ENCODE measurements around the gene FBXL22. TPM values are rescaled to one million over a fixed set of nuclear protein-coding genes. Genes with fewer than 3 reads are reported as not detected.

The FBXL22 gene
- total and polyA plus RNA-seq, 12 donors: 0.22 to 5.9 (median 0.78) TPM; not detected in 1

GRCh38 chr15:63633312-63633711 lies 36.1 kb downstream of the FBXL22 start:
- no peaks in the 10 kb centered on the region for H3K27me3 ChIP-seq
- 88 to 92% (median 89%) methylated on average over 2 of the region's 2 CpGs for WGBS, 4 donors
- no peak overlapping the region for H3K27ac ChIP-seq
- DNase-seq: no peak
- TF ChIP-seq POLR2A (IDR thresholded peaks at IDR 0.05) (no peak), CTCF (IDR thresholded peaks at IDR 0.05) (no peak)
- no peaks in the 10 kb centered on the region for H3K9me3 ChIP-seq (replicated peaks in 1 of 3)
- intact Hi-C loops (cut with DNase I): no loop called here
- no peaks in the 10 kb centered on the region for H3K4me1 ChIP-seq (replicated peaks in 1 of 2)
- peaks cover 0 to 88% of the 10 kb centered on the region in 2 donors for H3K36me3 ChIP-seq (replicated peaks in 1 of 2)
- no peak overlapping the region for H3K4me3 ChIP-seq

GRCh38 chr15:63634154-63634553 lies 37.0 kb downstream of the FBXL22 start:
- 86 to 97% (median 89%) methylated on average over 1 of the region's 1 CpG for WGBS, 4 donors
- H3K36me3 ChIP-seq (replicated peaks in 1 of 2): peaks cover 0 to 89% of the 10 kb centered on the region in 2 donors
- DNase-seq: no peak
- H3K4me3 ChIP-seq: no peak overlapping the region
- TF ChIP-seq CTCF (IDR thresholded peaks at IDR 0.05) (no peak), POLR2A (IDR thresholded peaks at IDR 0.05) (no peak)
- no peaks in the 10 kb centered on the region for H3K9me3 ChIP-seq (replicated peaks in 1 of 3)
- H3K4me1 ChIP-seq (replicated peaks in 1 of 2): no peaks in the 10 kb centered on the region
- H3K27ac ChIP-seq: no peak overlapping the region
- no peaks in the 10 kb centered on the region for H3K27me3 ChIP-seq
- intact Hi-C loops (cut with DNase I): no loop called here

- no peaks in the 10 kb centered on the region for H3K9me3 ChIP-seq (replicated peaks in 1 of 3)
- H3K4me3 ChIP-seq: no peak overlapping the region
- H3K36me3 ChIP-seq (replicated peaks in 1 of 2): peaks cover 0 to 97% of the 10 kb centered on the region in 2 donors
- H3K27ac ChIP-seq: no peak overlapping the region
- no peaks in the 10 kb centered on the region for H3K27me3 ChIP-seq
- TF ChIP-seq POLR2A (IDR thresholded peaks at IDR 0.05): no peak
- no peak for TF ChIP-seq CTCF (IDR thresholded peaks at IDR 0.05)
- H3K4me1 ChIP-seq (replicated peaks in 1 of 2): no peaks in the 10 kb centered on the region
- DNase-seq: no peak
- WGBS, 4 donors: 97% methylated on average over 9 of the region's 9 CpGs
- intact Hi-C loops (cut with DNase I): no loop called here
These were observed 39.4 kb downstream of the FBXL22 start for GRCh38 chr15:63636518-63637061.

- DNase-seq: no peak
- no peaks in the 10 kb centered on the region for H3K27me3 ChIP-seq
- H3K9me3 ChIP-seq (replicated peaks in 1 of 3): no peaks in the 10 kb centered on the region
- H3K36me3 ChIP-seq (replicated peaks in 1 of 2): peaks cover 0 to 96% of the 10 kb centered on the region in 2 donors
- H3K4me3 ChIP-seq: no peak overlapping the region
- intact Hi-C loops (cut with DNase I): no loop called here
- H3K4me1 ChIP-seq (replicated peaks in 1 of 2): no peaks in the 10 kb centered on the region
- no peak overlapping the region for H3K27ac ChIP-seq
- no peak for TF ChIP-seq CTCF (IDR thresholded peaks at IDR 0.05)
- TF ChIP-seq POLR2A (IDR thresholded peaks at IDR 0.05): no peak
- WGBS, 4 donors: 87 to 100% (median 95%) methylated on average over 1 of the region's 1 CpG
These were observed 41.7 kb downstream of the FBXL22 start for GRCh38 chr15:63638839-63639238.

Data from adrenal gland (tissue), 12 donors.